Pancreas (tissue), 10 donors: ENCODE data around the gene OR2T10. TPM values are rescaled to one million over a fixed set of nuclear protein-coding genes. Genes with fewer than 3 reads are reported as not detected.
A peak's percentile ranks its signal among the peaks of the same experiment; 100 is the strongest.

Experiments
- ATAC-seq, 4 donors: fragments of 200-7000 bp; cut with Tn5 transposase; one replicate each; pipeline versions ENCODE4 v1.8.0 to v1.9.1; 2020; ENCODE audit warnings: mild to moderate bottlenecking in 4 of 4, moderate library complexity in 4 of 4
- DNase-seq, 6 donors: peaks; one replicate each; pipeline ENCODE4 v3.0.0-alpha.2; 2020
- FAIRE-seq: peaks from 2 replicates; lab custom pipeline; 2012; peaks lifted over from hg19 to GRCh38; lab: Jason Lieb, UNC
- H3K27ac ChIP-seq, 4 donors: fragments of 200-600 bp; sonication (generic); 1 replicate in 3 of 4; 2 replicates in 1 of 4; pipeline versions ENCODE4 v1.5.0 to v1.8.0; 2020
- H3K27me3 ChIP-seq, 4 donors: fragments of 200-600 bp; one replicate each; pipeline ENCODE4 v1.8.0; 2021
- H3K36me3 ChIP-seq, 3 donors: fragments of 200-600 bp; sonication (generic) in 1 of 3; one replicate each; pipeline versions ENCODE4 v1.5.0 to v1.8.0; 2020 to 2021
- H3K4me1 ChIP-seq, 3 donors: fragments of 200-600 bp; one replicate each; pipeline ENCODE4 v1.8.0; 2021
- H3K4me3 ChIP-seq, 4 donors: fragments of 200-600 bp; sonication (generic) in 2 of 4; one replicate each; pipeline versions ENCODE4 v1.5.0 to v1.8.0; 2020 to 2021
- H3K9me3 ChIP-seq, 4 donors: fragments of 200-600 bp; one replicate each; pipeline ENCODE4 v1.8.0; 2021
- WGBS, 2 donors: extraction: QIAGEN DNeasy Blood & Tissue Kit; methylation state at CpG; one replicate each; pipeline ENCODE4 v1.1.7; 2013; 5-methylcytosine and 5-hydroxymethylcytosine counted together
- intact Hi-C, 3 donors: fragments of 100-400 bp; cut with DNase I; formaldehyde crosslinking; loops; one replicate each; pipeline versions ENCODE4 v1.11.1 to v1.14.2; 2022
- polyA plus RNA-seq, 2 donors: library from polyadenylated mRNA; stranded (reverse); fragments of 200-250 nt; gene quantifications; one replicate each; pipeline ENCODE4 v1.2.3, GENCODE V29; 2013
- total RNA-seq, 6 donors: library from RNA; stranded (reverse); fragmentation: NEBNext Ultra II Directional in 4 of 6; extraction: Animal tissue kit (Norgen Biotek cat#: 25700) in 4 of 6; gene quantifications; one replicate each; pipeline versions ENCODE4 v1.2.1 to v1.2.4, GENCODE V29; 2021 to 2023
- TF ChIP-seq, protein P1 (sequence below), 4 donors: fragments of 200-600 bp; sonication (generic) in 3 of 4; IDR thresholded peaks; one replicate each; pipeline versions ENCODE4 v1.5.0 to v1.8.0; 2021; ENCODE audit warnings: antibody characterized with exemption in 4 of 4
- donor health status: healthy with polysubstance abuse.
- donor health status: DM: no; HTN: no; CAD: no; lungs with moderate emphysema.
- donor health status: DM: no; HTN: no; CAD: no.
- donor health status: control.
- donor health status: control.
- donor health status: Bipolar disorder and iron deficiency.
- donor health status: DM: yes; HTN: yes; CAD: no.
- donor health status: DM: no; HTN: no; CAD: no.
- donor health status: DM: no; HTN: no; CAD: no.
- donor health status: DM: yes; HTN: yes; CAD: no.

OR2T10 gene
- total and polyA plus RNA-seq, 8 donors = 0.12 to 0.23 (median 0.23) TPM; not detected in 5

DNA sequence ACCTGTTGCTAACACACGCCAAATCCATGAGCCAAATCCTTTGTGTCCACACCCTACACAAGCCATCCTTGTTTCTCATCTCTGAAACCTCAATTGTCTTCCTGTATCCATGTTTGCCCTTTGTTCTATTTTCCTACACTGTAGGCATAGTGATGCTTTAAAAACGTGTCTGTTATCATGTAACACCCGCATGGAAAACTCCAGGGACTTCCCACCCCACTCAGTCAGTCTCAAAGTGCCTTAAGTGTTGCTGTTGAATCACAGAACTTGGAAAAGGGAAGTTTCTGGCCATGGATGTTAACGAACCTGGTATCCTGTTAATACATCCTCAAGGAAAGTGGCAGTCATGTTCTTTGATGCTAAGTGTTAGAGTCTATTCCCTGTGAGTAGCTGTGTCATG lies 27.7 kb upstream of the OR2T10 start:
- intact Hi-C loops = loop anchor here in 1 of 3 donors (10.0 kb wide), 1 partner anchor 70 kb away; no protein-coding TSS in a partner anchor
- no peak for DNase-seq
- no peaks in the 10 kb centered on the region for H3K9me3 ChIP-seq
- 64 to 71% methylated on average over 4 of the region's 4 CpGs for WGBS, 2 donors
- no peak for ATAC-seq
- TF ChIP-seq, protein P1, sequence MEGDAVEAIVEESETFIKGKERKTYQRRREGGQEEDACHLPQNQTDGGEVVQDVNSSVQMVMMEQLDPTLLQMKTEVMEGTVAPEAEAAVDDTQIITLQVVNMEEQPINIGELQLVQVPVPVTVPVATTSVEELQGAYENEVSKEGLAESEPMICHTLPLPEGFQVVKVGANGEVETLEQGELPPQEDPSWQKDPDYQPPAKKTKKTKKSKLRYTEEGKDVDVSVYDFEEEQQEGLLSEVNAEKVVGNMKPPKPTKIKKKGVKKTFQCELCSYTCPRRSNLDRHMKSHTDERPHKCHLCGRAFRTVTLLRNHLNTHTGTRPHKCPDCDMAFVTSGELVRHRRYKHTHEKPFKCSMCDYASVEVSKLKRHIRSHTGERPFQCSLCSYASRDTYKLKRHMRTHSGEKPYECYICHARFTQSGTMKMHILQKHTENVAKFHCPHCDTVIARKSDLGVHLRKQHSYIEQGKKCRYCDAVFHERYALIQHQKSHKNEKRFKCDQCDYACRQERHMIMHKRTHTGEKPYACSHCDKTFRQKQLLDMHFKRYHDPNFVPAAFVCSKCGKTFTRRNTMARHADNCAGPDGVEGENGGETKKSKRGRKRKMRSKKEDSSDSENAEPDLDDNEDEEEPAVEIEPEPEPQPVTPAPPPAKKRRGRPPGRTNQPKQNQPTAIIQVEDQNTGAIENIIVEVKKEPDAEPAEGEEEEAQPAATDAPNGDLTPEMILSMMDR (IDR thresholded peaks at IDR 0.05) = no peak
- no peak overlapping the region for H3K27ac ChIP-seq
- H3K27me3 ChIP-seq = no peaks in the 10 kb centered on the region
- H3K36me3 ChIP-seq = no peaks in the 10 kb centered on the region
- no peak overlapping the region for H3K4me3 ChIP-seq
- FAIRE-seq = no peak
- H3K4me1 ChIP-seq = no peaks in the 10 kb centered on the region

DNA sequence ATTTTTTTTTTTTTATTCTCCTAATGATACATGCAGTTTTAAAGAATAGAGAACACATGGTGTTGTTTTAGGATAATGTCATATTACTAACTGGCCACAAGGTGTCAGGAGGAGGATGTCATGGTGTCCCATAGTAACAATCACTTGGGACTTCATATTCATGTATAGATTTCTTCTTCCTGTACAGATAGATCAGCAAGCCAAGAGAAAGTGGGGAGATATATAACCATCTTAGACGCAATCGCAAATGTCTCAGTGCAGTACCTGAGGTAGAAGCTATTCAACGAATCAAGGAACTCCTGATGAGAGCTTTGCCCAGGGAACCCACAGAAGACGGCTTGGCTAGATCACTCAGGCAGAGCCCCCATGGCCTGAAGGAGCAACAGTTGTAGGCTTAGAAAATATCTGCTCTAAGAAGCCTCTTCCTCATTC lies 25.1 kb upstream of the OR2T10 start:
- Histone ChIP-seq H3K27ac (no peak overlapping the region), H3K4me1 (no peaks in the 10 kb centered on the region), H3K36me3 (no peaks in the 10 kb centered on the region), H3K4me3 (no peak overlapping the region), H3K9me3 (no peaks in the 10 kb centered on the region), H3K27me3 (no peaks in the 10 kb centered on the region)
- ATAC-seq (peak in 3 of 4 donors; percentile 87 to 91 (median 88)), FAIRE-seq (peak; percentile 81), DNase-seq (no peak)
- TF ChIP-seq, protein P1 (IDR thresholded peaks at IDR 0.05) = peak in 3 of 4 donors; percentile 54 to 60 (median 57)
- intact Hi-C loops = loop anchor here in 1 of 3 donors (5.0 to 10.0 kb wide), 2 partner anchors 72 to 185 kb away; no protein-coding TSS in a partner anchor
- 47 to 53% methylated on average over 4 of the region's 4 CpGs for WGBS, 2 donors

DNA sequence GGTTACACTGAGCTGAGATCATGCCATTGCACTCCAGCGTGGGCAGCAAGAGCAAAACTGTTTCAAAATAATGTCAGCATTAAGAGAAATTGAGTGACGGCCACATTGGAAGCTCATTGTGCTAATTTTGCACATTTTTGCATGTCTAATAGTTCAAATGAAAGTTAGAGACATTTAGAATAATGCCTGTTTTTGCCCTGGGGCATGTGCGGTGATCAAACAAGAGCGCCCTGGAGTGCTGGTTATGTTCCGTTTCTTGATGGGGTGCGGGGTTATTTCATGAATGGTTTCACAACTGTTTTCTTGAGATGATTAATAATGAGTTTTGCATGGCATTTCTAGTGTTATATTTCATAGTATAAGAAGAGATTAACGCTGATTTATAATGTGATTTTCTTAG lies 24.3 kb upstream of the OR2T10 start:
- Histone ChIP-seq H3K36me3 (no peaks in the 10 kb centered on the region), H3K4me1 (no peaks in the 10 kb centered on the region), H3K4me3 (no peak overlapping the region), H3K27me3 (no peaks in the 10 kb centered on the region), H3K9me3 (no peaks in the 10 kb centered on the region), H3K27ac (no peak overlapping the region)
- 42 to 62% methylated on average over 7 of the region's 7 CpGs for WGBS, 2 donors
- TF ChIP-seq, protein P1 (IDR thresholded peaks at IDR 0.05) = no peak
- ATAC-seq (no peak), DNase-seq (no peak), FAIRE-seq (no peak)
- intact Hi-C loops = loop anchor here in 1 of 3 donors (5.0 to 10.0 kb wide), 2 partner anchors 73 to 186 kb away; no protein-coding TSS in a partner anchor

DNA sequence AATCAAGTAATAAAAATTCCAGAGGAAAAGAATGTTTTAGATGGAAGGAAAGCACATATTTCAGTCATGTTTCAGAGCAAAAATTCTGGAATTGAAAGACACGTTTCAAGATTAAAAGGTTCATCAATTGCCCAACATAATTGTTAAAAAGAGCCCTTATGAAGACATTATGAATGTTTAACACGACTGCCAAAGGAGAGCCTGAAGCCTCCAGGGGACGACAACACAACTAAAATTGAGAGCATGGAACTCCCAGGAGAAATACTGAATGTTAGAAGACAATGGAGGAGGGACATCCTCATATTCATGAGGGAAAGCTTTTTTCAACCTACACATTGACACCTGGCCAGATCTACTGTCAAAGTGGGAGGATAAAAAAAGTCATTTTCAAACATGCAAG lies 21.4 kb upstream of the OR2T10 start:
- no peaks in the 10 kb centered on the region for H3K4me1 ChIP-seq
- no peaks in the 10 kb centered on the region for H3K27me3 ChIP-seq
- no peaks in the 10 kb centered on the region for H3K36me3 ChIP-seq
- intact Hi-C loops = loop anchor here in 1 of 3 donors (5.0 kb wide), 1 partner anchor 193 kb away; no protein-coding TSS in a partner anchor
- no peak for FAIRE-seq
- H3K27ac ChIP-seq = no peak overlapping the region
- peak in 3 of 4 donors; percentile 73 to 83 (median 78) for ATAC-seq
- WGBS, 2 donors = 0 to 5% methylated on average over 3 of the region's 3 CpGs
- DNase-seq = peak in 5 of 6 donors; percentile 35 to 81 (median 53)
- no peak overlapping the region for H3K4me3 ChIP-seq
- TF ChIP-seq, protein P1 (IDR thresholded peaks at IDR 0.05) = peak in 3 of 4 donors; percentile 42 to 66 (median 54)
- H3K9me3 ChIP-seq = no peaks in the 10 kb centered on the region

DNA sequence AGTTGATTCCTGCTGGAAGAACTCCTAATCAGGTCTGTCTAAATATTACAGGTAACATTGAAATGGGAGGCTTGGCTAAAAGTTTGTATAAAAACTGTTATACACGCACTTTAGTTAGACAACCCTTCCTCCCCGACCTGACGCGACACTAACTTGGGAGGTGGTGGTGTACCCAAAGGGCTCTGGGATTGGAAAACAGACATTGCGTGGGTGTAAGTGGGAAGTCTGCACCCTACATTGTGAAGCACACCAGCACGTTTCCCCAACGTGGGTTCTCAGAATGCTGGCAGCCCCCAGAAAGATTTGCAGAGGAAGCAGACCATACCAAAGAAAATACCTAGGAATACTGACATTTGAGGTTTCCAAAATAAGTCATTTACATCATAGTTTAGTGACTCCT lies 20.6 kb upstream of the OR2T10 start:
- no peak for DNase-seq
- Histone ChIP-seq H3K4me3 (no peak overlapping the region), H3K27me3 (no peaks in the 10 kb centered on the region), H3K36me3 (no peaks in the 10 kb centered on the region), H3K27ac (no peak overlapping the region), H3K4me1 (no peaks in the 10 kb centered on the region), H3K9me3 (no peaks in the 10 kb centered on the region)
- intact Hi-C loops = loop anchor here in 1 of 3 donors (5.0 kb wide), 1 partner anchor 194 kb away; no protein-coding TSS in a partner anchor
- WGBS, 2 donors = 54 to 58% methylated on average over 7 of the region's 7 CpGs
- no peak for FAIRE-seq
- no peak for ATAC-seq
- TF ChIP-seq, protein P1 (IDR thresholded peaks at IDR 0.05) = no peak
